H1 (cell line): ENCODE data around the gene CALML5. TPM values are rescaled to one million over a fixed set of nuclear protein-coding genes. Genes with fewer than 3 reads are reported as not detected.

ENCODE experiments used
- GABPA ChIP-seq: IDR thresholded peaks from 2 replicates; pipeline ENCODE4 v1.6.1; 2011; ENCODE audit warnings: mild to moderate bottlenecking, low read length, moderate library complexity, borderline replicate concordance; ENCODE audit not compliant: insufficient read depth
- TEAD4 ChIP-seq: IDR thresholded peaks from 2 replicates; pipeline ENCODE4 v1.6.1; 2012; ENCODE audit warnings: low read depth, low read length, inconsistent platforms, mixed read lengths
- polyA plus RNA-seq, 7 experiments: library from polyadenylated mRNA; depleted of rRNA in 3 of 7; stranded (reverse) in 5 of 7; unstranded in 2 of 7; fragments of >200 nt in 5 of 7; fragments of 200-250 nt in 2 of 7; gene quantifications; 1 replicate in 5 of 7; 2 replicates in 1 of 7; 4 replicates in 1 of 7; pipeline versions ENCODE4 v1.2.1 to v1.2.3, GENCODE V29; 2011 to 2013; ENCODE audit warnings: missing spikeins in 2 of 7, mixed read lengths in 2 of 7
- total RNA-seq: library from RNA; stranded (reverse); fragmentation: NEBNext Ultra II Directional; extraction: Animal tissue kit (Norgen Biotek cat#: 25700); gene quantifications from 2 replicates; pipeline ENCODE4 v1.2.1, GENCODE V29; 2021

The CALML5 gene
- total and polyA plus RNA-seq, 2 of the 8 experiments (the other 6 are each of a cell fraction or from before 2014, with no cell fraction given): not detected

GRCh38 chr10:5540891-5541290, 41.5 kb upstream of the CALML5 start (continued):
- TF ChIP-seq GABPA (no peak), TEAD4 (no peak)
